ENCODE results near the gene SMAD4. TPM values are rescaled to one million over a fixed set of nuclear protein-coding genes. Genes with fewer than 3 reads are reported as not detected.
"Not testable (repeated sequence)": the region's sequence is repeated elsewhere in the genome, so short reads cannot be mapped to it uniquely, and the experiment has no call there.

Gene SMAD4
- total RNA-seq, 1 experiment from 2014 or later = 19.7 TPM

DNA sequence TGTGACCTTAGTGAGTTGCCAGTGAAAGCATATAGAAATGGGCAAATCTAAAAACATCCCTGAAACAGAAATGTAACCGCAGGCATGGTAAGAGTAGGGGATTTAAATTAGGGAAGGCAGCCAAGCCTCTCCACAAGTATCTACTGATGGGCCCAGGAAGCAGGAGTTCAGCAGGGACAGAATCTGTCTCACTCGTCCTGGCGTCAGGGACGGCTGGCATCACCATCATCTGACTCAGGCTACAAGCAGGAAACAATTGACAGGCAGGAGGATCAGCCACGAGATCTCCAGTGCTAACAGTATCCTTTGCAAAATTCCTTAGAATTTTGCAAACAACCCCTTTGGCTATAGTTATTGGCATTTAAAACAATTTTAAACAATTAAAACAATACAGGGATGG lies 61.3 kb downstream of the SMAD4 start:
- no peak overlapping the region for H3K4me2 ChIP-seq (ENCODE audit: low read length)
- no peaks in the 10 kb centered on the region for H3F3A ChIP-seq (ENCODE audit: low read length, unreplicated experiment)
- no peaks in the 10 kb centered on the region for H3K4me1 ChIP-seq (ENCODE audit: insufficient read depth, low read length)
- H3K9me2 ChIP-seq (replicated peaks; ENCODE audit: low read length) = no peaks in the 10 kb centered on the region
- no peaks in the 10 kb centered on the region for H3K9me3 ChIP-seq (ENCODE audit: low read length)
- intact Hi-C loops (cut with micrococcal nuclease) = no loop called here
- TF ChIP-seq EZH2 (IDR thresholded peaks at IDR 0.05; ENCODE audit: low read length, unreplicated experiment) = no peak
- no peak for TF ChIP-seq CTCF (conservative IDR thresholded peaks at IDR 0.05; ENCODE audit: low read depth, low read length)
- no peak for TF ChIP-seq EZH2phosphoT487 (IDR thresholded peaks at IDR 0.05; ENCODE audit: borderline replicate concordance, low read length)
- POLR2A ChIA-PET (ENCODE audit: unreplicated experiment) = no interaction called here
- H3K4me3 ChIP-seq (ENCODE audit: low read length) = no peak overlapping the region
- no TSS peak for BruUV-seq (replicated peaks)
- no peaks in the 10 kb centered on the region for H3K79me2 ChIP-seq (ENCODE audit: low read length)
- H4K20me1 ChIP-seq (ENCODE audit: low read length) = no peaks in the 10 kb centered on the region
- H2AFZ ChIP-seq (ENCODE audit: low read length) = no peak overlapping the region
- no peak for DNase-seq
- H3K36me3 ChIP-seq (ENCODE audit: low read depth, low read length) = peaks cover 6% of the 10 kb centered on the region; the same call in 1 of the 2 replicates
- H3K27ac ChIP-seq (ENCODE audit: low read length) = no peak overlapping the region
- no peak for ATAC-seq
- CTCF ChIA-PET = no interaction called here
- no peaks in the 10 kb centered on the region for H3K27me3 ChIP-seq (ENCODE audit: low read length)
- no peak overlapping the region for H3K9ac ChIP-seq (ENCODE audit: low read length)

DNA sequence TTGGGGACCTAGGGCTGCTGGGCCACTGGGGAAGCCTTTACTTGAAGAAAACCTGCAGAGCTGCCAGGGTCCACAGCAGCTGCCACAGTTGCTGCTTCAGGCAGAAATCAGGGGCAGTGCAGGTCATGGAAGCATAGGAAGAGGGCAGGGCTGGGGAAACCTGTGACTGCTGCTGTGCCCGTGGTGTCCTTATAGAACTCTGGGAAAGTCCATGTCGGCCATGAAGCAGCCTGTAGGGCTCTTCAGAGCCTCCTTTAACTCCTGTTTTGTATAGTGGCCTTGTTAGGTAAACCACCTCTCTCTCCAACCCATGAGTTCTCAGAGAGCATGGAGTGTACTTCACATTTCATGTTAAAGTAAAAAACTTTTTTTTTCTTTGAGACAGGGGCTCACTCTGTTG lies 62.1 kb downstream of the SMAD4 start:
- ChIA-PET CTCF (no interaction called here), POLR2A (ENCODE audit: unreplicated experiment) (no interaction called here)
- no peaks in the 10 kb centered on the region for H3K4me1 ChIP-seq (ENCODE audit: insufficient read depth, low read length)
- no peaks in the 10 kb centered on the region for H3K79me2 ChIP-seq (ENCODE audit: low read length)
- no peak for TF ChIP-seq CTCF (conservative IDR thresholded peaks at IDR 0.05; ENCODE audit: low read depth, low read length)
- TF ChIP-seq EZH2 (IDR thresholded peaks at IDR 0.05; ENCODE audit: low read length, unreplicated experiment) = no peak
- TF ChIP-seq EZH2phosphoT487 (IDR thresholded peaks at IDR 0.05; ENCODE audit: borderline replicate concordance, low read length) = no peak
- intact Hi-C loops (cut with micrococcal nuclease) = no loop called here
- H3K36me3 ChIP-seq (ENCODE audit: low read depth, low read length) = no peaks in the 10 kb centered on the region
- no peaks in the 10 kb centered on the region for H4K20me1 ChIP-seq (ENCODE audit: low read length)
- H3K9ac ChIP-seq (ENCODE audit: low read length) = no peak overlapping the region
- no peak for DNase-seq
- no peaks in the 10 kb centered on the region for H3K9me3 ChIP-seq (ENCODE audit: low read length)
- BruUV-seq (replicated peaks) = no TSS peak
- H3K9me2 ChIP-seq (replicated peaks; ENCODE audit: low read length) = no peaks in the 10 kb centered on the region
- H3K27ac ChIP-seq (ENCODE audit: low read length) = no peak overlapping the region
- no peaks in the 10 kb centered on the region for H3F3A ChIP-seq (ENCODE audit: low read length, unreplicated experiment)
- no peak overlapping the region for H2AFZ ChIP-seq (ENCODE audit: low read length)
- H3K4me2 ChIP-seq (ENCODE audit: low read length) = no peak overlapping the region
- no peaks in the 10 kb centered on the region for H3K27me3 ChIP-seq (ENCODE audit: low read length)
- no peak overlapping the region for H3K4me3 ChIP-seq (ENCODE audit: low read length)
- no peak for ATAC-seq

DNA sequence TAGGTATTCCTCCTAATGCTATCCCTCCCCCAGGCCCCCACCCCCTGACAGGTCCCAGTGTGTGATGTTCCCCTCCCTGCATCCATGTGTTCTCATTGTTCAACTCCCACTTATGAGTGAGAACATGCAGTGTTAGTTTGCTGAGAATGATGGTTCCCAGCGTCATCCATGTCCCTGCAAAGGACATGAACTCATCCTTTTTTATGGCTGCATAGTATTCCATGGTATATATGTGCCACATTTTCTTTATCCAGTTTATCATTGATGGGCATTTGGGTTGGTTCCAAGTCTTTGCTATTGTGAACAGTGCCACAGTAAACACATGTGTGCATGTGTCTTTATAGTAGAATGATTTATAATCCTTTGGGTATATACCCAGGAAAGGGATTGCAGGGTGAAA lies 63.0 kb downstream of the SMAD4 start:
- H3K9me3 ChIP-seq (ENCODE audit: low read length); H4K20me1 ChIP-seq (ENCODE audit: low read length); POLR2A ChIA-PET (ENCODE audit: unreplicated experiment); CTCF ChIA-PET; H3K27ac ChIP-seq (ENCODE audit: low read length); BruUV-seq (replicated peaks); H2AFZ ChIP-seq (ENCODE audit: low read length); DNase-seq; H3K4me1 ChIP-seq (ENCODE audit: insufficient read depth, low read length); H3K4me3 ChIP-seq (ENCODE audit: low read length); intact Hi-C loops (cut with micrococcal nuclease); H3K9ac ChIP-seq (ENCODE audit: low read length); H3K9me2 ChIP-seq (replicated peaks; ENCODE audit: low read length); H3F3A ChIP-seq (ENCODE audit: low read length, unreplicated experiment); H3K27me3 ChIP-seq (ENCODE audit: low read length); H3K36me3 ChIP-seq (ENCODE audit: low read depth, low read length); H3K4me2 ChIP-seq (ENCODE audit: low read length); ATAC-seq; H3K79me2 ChIP-seq (ENCODE audit: low read length): not testable (repeated sequence)

Measured in PC-3 (cell line).